A673 (cell line): ENCODE data around the gene PRSS53. TPM values are rescaled to one million over a fixed set of nuclear protein-coding genes. Genes with fewer than 3 reads are reported as not detected.

ENCODE experiments used
- BruUV-seq: library from RNA; stranded (reverse); fragments of 400-500 nt; replicated peaks from 2 replicates; lab custom pipeline; 2021; lab: Mats Ljungman, UMichigan
- CTCF ChIA-PET: fragments of 300-600 bp; sonication (Branson Sonifier 250); formaldehyde crosslinking; loops from one replicate; lab custom pipeline; 2022; ENCODE audit warnings: antibody characterized with exemption; lab: Charles Lee
- POLR2A ChIA-PET: fragments of 300-600 bp; sonication (Branson Sonifier 250); formaldehyde crosslinking; loops from one replicate; lab custom pipeline; 2022; ENCODE audit warnings: antibody characterized with exemption; ENCODE audit not compliant: low non-redundant PET; lab: Charles Lee
- DNase-seq: peaks from one replicate; pipeline ENCODE4 v3.0.0-alpha.2; 2015; ENCODE audit warnings: low spot score
- H3K27ac ChIP-seq: fragments of 200-600 bp; sonication (generic); 2 replicates; pipeline ENCODE4 v1.5.1; 2016; ENCODE audit warnings: mixed run types, low read depth, mild to moderate bottlenecking, mixed read lengths, antibody characterized with exemption, low read length; ENCODE audit not compliant: poor library complexity, severe bottlenecking
- H3K27me3 ChIP-seq: fragments of 200-600 bp; sonication (generic); replicated peaks from 2 replicates; pipeline ENCODE4 v1.6.1; 2017; ENCODE audit warnings: mixed run types, low read depth, mild to moderate bottlenecking, mixed read lengths, antibody characterized with exemption, low read length; ENCODE audit not compliant: insufficient read depth, poor library complexity
- H3K36me3 ChIP-seq: fragments of 200-600 bp; sonication (generic); 2 replicates; pipeline ENCODE4 v1.6.1; 2016; ENCODE audit warnings: mixed run types, mild to moderate bottlenecking, mixed read lengths, antibody characterized with exemption, low read length; ENCODE audit not compliant: insufficient read depth, poor library complexity, severe bottlenecking
- H3K4me1 ChIP-seq: fragments of 200-600 bp; sonication (generic); 2 replicates; pipeline ENCODE4 v1.6.1; 2017; ENCODE audit warnings: mixed run types, mild to moderate bottlenecking, mixed read lengths, antibody characterized with exemption, low read length; ENCODE audit not compliant: insufficient read depth, poor library complexity, severe bottlenecking
- H3K4me3 ChIP-seq: fragments of 200-600 bp; sonication (generic); 2 replicates; pipeline ENCODE4 v1.5.1; 2016; ENCODE audit warnings: low read depth, mixed run types, mild to moderate bottlenecking, mixed read lengths, low read length; ENCODE audit not compliant: poor library complexity, severe bottlenecking
- H3K9me3 ChIP-seq: fragments of 200-600 bp; sonication (generic); 2 replicates; pipeline ENCODE4 v1.6.1; 2016; ENCODE audit warnings: mixed run types, low read depth, mild to moderate bottlenecking, mixed read lengths, antibody characterized with exemption, low read length; ENCODE audit not compliant: poor library complexity, severe bottlenecking
- EZH2 ChIP-seq: fragments of 200-600 bp; sonication (generic); IDR thresholded peaks from 2 replicates; pipeline ENCODE4 v1.6.1; 2017; ENCODE audit warnings: borderline replicate concordance, low read depth, mild to moderate bottlenecking, mixed read lengths, antibody characterized with exemption, low read length; ENCODE audit not compliant: poor library complexity, severe bottlenecking
- intact Hi-C: fragments of 100-400 bp; cut with micrococcal nuclease; formaldehyde crosslinking; loops from one replicate; pipeline ENCODE4 v1.10.0; 2022; ENCODE audit not compliant: unreplicated experiment
- total RNA-seq: library from RNA; stranded (reverse); gene quantifications from 2 replicates; pipeline ENCODE4 v1.2.3, GENCODE V29; 2021
- TF ChIP-seq, protein P1 (sequence below): fragments of 300-800, 200-600 bp; sonication (generic); conservative IDR thresholded peaks from 2 replicates; pipeline ENCODE4 v1.5.1; 2017; ENCODE audit warnings: low read depth, mild to moderate bottlenecking, antibody characterized with exemption, low read length, moderate library complexity, mixed read lengths

PRSS53 gene
- total RNA-seq, 1 experiment from 2014 or later, result 3.1 TPM

DNA sequence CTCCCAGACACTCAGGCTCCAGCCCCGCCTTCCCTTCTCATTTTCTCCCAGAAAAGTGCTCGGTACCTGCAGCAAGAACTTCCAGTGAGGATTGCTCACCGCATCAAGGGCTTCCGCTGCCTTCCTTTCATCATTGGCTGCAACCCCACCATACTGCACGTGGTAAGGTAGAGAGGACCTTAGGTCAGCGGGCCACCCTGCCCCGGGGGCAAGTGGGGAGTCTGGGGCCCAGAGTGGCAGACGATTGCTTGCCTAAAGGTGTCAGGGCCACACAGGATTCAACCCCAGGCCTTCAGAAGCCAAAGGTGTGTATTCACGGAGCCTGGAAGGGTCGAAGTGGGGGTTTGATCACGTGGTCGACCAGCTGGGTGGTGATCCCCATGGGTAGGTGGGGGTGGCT lies 20.9 kb upstream of the PRSS53 start:
- peaks cover 31% of the 10 kb centered on the region for H3K36me3 ChIP-seq
- CTCF ChIA-PET, result no interaction called here

DNA sequence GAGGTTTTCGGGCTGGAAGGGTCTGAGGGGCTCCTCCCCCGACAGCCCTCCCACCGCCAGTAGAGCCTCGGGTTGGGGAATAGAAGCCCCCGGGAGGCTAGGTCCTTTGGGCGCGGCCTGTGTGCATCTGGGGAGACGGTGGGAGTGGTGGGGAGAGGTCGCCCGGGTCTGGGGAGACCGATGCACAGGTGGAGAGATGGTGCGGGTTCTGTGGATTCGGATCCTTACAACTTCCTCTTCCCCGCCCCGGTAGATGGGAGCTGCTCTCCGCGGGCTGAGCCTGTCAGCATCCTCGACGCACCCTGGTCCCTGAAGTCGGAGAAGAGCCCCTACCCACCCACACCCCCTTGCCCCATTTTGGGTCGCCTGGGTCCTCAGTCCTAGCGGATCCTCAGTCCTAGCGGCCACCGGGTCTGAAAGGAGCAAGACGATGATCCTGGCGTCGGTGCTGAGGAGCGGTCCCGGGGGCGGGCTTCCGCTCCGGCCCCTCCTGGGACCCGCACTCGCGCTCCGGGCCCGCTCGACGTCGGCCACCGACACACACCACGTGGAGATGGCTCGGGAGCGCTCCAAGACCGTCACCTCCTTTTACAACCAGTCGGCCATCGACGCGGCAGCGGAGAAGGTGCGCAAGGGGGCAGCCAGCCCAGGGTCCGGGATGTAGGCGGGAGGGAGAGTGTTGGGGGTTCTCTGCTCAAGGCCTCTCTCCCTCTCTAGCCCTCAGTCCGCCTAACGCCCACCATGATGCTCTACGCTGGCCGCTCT lies 20.2 kb upstream of the PRSS53 start:
- peak overlapping the region; percentile 87 for H3K27ac ChIP-seq
- no peaks in the 10 kb centered on the region for H3K27me3 ChIP-seq
- peak overlapping the region; percentile 96 for H3K4me3 ChIP-seq
- ChIA-PET POLR2A (interaction anchor here (0.6 kb wide), 1 partner anchor 8 kb away, joined by 3 read pairs; the partner anchor contains the start of gene KAT8), CTCF (interaction anchor here (0.5 kb wide), 1 partner anchor 415 kb away, joined by 3 read pairs; no protein-coding TSS in a partner anchor)
- BruUV-seq, result TSS peak; percentile 41
- intact Hi-C loops, result no loop called here
- TF ChIP-seq, protein P1, sequence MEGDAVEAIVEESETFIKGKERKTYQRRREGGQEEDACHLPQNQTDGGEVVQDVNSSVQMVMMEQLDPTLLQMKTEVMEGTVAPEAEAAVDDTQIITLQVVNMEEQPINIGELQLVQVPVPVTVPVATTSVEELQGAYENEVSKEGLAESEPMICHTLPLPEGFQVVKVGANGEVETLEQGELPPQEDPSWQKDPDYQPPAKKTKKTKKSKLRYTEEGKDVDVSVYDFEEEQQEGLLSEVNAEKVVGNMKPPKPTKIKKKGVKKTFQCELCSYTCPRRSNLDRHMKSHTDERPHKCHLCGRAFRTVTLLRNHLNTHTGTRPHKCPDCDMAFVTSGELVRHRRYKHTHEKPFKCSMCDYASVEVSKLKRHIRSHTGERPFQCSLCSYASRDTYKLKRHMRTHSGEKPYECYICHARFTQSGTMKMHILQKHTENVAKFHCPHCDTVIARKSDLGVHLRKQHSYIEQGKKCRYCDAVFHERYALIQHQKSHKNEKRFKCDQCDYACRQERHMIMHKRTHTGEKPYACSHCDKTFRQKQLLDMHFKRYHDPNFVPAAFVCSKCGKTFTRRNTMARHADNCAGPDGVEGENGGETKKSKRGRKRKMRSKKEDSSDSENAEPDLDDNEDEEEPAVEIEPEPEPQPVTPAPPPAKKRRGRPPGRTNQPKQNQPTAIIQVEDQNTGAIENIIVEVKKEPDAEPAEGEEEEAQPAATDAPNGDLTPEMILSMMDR, result no peak
- TF ChIP-seq EZH2, result no peak
- no peak for DNase-seq
- H3K9me3 ChIP-seq, result no peaks in the 10 kb centered on the region
- H3K36me3 ChIP-seq, result peaks cover 31% of the 10 kb centered on the region
- H3K4me1 ChIP-seq, result peaks cover 13% of the 10 kb centered on the region

More for the DNA sequence above, 20.9 kb upstream of the PRSS53 start:
- intact Hi-C loops, result no loop called here
- H3K27ac ChIP-seq, result no peak overlapping the region
- BruUV-seq, result no TSS peak
- TF ChIP-seq, protein P1, result no peak
- TF ChIP-seq EZH2, result no peak
- POLR2A ChIA-PET, result no interaction called here
- H3K4me3 ChIP-seq, result peak overlapping the region; percentile 96
- no peak for DNase-seq
- peaks cover 13% of the 10 kb centered on the region for H3K4me1 ChIP-seq
- H3K27me3 ChIP-seq, result no peaks in the 10 kb centered on the region
- H3K9me3 ChIP-seq, result no peaks in the 10 kb centered on the region

DNA sequence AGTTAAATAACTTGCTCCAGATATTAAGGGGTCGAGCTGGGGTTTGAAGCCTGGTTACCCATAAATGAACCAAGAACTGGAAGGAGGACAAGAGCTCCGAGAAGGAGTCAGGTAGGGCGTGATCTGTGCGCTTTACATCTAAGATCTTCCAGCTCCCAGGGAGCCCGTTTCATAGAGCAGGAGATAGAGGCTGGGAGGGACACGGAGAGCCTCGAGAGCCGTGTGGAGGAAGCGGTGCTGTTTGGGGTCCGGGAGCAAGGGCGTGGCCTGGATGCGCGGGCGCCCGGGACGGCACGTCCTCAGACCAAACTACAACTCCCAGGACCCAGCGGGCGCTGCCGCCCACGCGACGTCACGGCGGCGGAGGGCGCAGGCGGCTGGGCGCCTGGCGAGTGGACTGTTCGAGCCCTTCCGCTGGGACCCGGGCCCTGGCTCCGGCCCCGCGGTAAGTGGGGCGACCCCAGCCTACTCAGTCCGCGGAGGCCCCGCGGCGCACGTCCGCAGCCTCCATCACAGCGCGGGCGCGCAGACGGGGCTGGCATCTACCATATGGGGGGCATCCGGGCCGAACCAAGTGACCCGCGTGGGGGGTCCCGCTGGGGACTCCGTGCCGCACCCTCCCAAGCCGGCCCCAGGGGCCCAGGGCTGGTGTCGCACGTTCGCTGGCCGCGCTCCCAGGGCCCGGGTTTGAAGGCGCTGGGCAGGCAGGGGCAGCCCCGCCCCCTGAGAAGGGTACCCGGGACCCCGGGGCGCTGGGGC lies 19.5 kb upstream of the PRSS53 start, which contains the start of gene BCKDK:
Gene BCKDK, plus strand, starts transcription at position 352 of the 759 bp plus-strand sequence. CDS start 838 bp downstream, outside the sequence.
- ChIA-PET POLR2A (interaction anchor here (0.6 kb wide), 1 partner anchor 9 kb away, joined by 3 read pairs; the partner anchor contains the start of gene KAT8), CTCF (no interaction called here)
- Histone ChIP-seq H3K9me3 (no peaks in the 10 kb centered on the region), H3K4me3 (peak within 1 kb of the TSS; percentile 96), H3K4me1 (peaks cover 13% of the 10 kb centered on the region), H3K36me3 (peaks cover 31% of the 10 kb centered on the region), H3K27me3 (no peaks in the 10 kb centered on the region), H3K27ac (peak within 1 kb of the TSS; percentile 87)
- intact Hi-C loops, result no loop called here
- BruUV-seq, result no TSS peak
- peak; percentile 88 for DNase-seq
- TF ChIP-seq, protein P1, result no peak
- no peak for TF ChIP-seq EZH2
